ENCODE data around the gene CCDC141.

GRCh38 chr2:178805457-178805856 is 244.5 kb downstream of the CCDC141 start:
- TF ChIP-seq CTCF (IDR thresholded peaks at IDR 0.05; ENCODE audit: low read depth, low read length, poor library complexity, severe bottlenecking) (no peak), EZH2phosphoT487 (IDR thresholded peaks at IDR 0.05; ENCODE audit: borderline replicate concordance, low read length) (no peak)
